Pancreas (tissue), 10 donors: Measurements from ENCODE around the gene TRPC4. TPM values are rescaled to one million over a fixed set of nuclear protein-coding genes. Genes with fewer than 3 reads are reported as not detected.

ENCODE experiments used
- ATAC-seq, 4 donors: fragments of 200-7000 bp; cut with Tn5 transposase; one replicate each; pipeline versions ENCODE4 v1.8.0 to v1.9.1; 2020; ENCODE audit warnings: mild to moderate bottlenecking in 4 of 4, moderate library complexity in 4 of 4
- DNase-seq, 6 donors: peaks; one replicate each; pipeline ENCODE4 v3.0.0-alpha.2; 2020
- FAIRE-seq: peaks from 2 replicates; lab custom pipeline; 2012; peaks lifted over from hg19 to GRCh38; lab: Jason Lieb, UNC
- H3K27ac ChIP-seq, 4 donors: fragments of 200-600 bp; sonication (generic); 1 replicate in 3 of 4; 2 replicates in 1 of 4; pipeline versions ENCODE4 v1.5.0 to v1.8.0; 2020
- H3K27me3 ChIP-seq, 4 donors: fragments of 200-600 bp; one replicate each; pipeline ENCODE4 v1.8.0; 2021
- H3K36me3 ChIP-seq, 3 donors: fragments of 200-600 bp; sonication (generic) in 1 of 3; one replicate each; pipeline versions ENCODE4 v1.5.0 to v1.8.0; 2020 to 2021
- H3K4me1 ChIP-seq, 3 donors: fragments of 200-600 bp; one replicate each; pipeline ENCODE4 v1.8.0; 2021
- H3K4me3 ChIP-seq, 4 donors: fragments of 200-600 bp; sonication (generic) in 2 of 4; one replicate each; pipeline versions ENCODE4 v1.5.0 to v1.8.0; 2020 to 2021
- H3K9me3 ChIP-seq, 4 donors: fragments of 200-600 bp; one replicate each; pipeline ENCODE4 v1.8.0; 2021
- WGBS, 2 donors: extraction: QIAGEN DNeasy Blood & Tissue Kit; methylation state at CpG; one replicate each; pipeline ENCODE4 v1.1.7; 2013; 5-methylcytosine and 5-hydroxymethylcytosine counted together
- intact Hi-C, 3 donors: fragments of 100-400 bp; cut with DNase I; formaldehyde crosslinking; loops; one replicate each; pipeline versions ENCODE4 v1.11.1 to v1.14.2; 2022
- polyA plus RNA-seq, 2 donors: library from polyadenylated mRNA; stranded (reverse); fragments of 200-250 nt; gene quantifications; one replicate each; pipeline ENCODE4 v1.2.3, GENCODE V29; 2013
- total RNA-seq, 6 donors: library from RNA; stranded (reverse); fragmentation: NEBNext Ultra II Directional in 4 of 6; extraction: Animal tissue kit (Norgen Biotek cat#: 25700) in 4 of 6; gene quantifications; one replicate each; pipeline versions ENCODE4 v1.2.1 to v1.2.4, GENCODE V29; 2021 to 2023
- TF ChIP-seq, protein P1 (sequence below), 4 donors: fragments of 200-600 bp; sonication (generic) in 3 of 4; IDR thresholded peaks; one replicate each; pipeline versions ENCODE4 v1.5.0 to v1.8.0; 2021; ENCODE audit warnings: antibody characterized with exemption in 4 of 4
- donor health status: healthy with polysubstance abuse.
- donor health status: DM: no; HTN: no; CAD: no; lungs with moderate emphysema.
- donor health status: DM: no; HTN: no; CAD: no.
- donor health status: control.
- donor health status: control.
- donor health status: Bipolar disorder and iron deficiency.
- donor health status: DM: yes; HTN: yes; CAD: no.
- donor health status: DM: no; HTN: no; CAD: no.
- donor health status: DM: no; HTN: no; CAD: no.
- donor health status: DM: yes; HTN: yes; CAD: no.

The TRPC4 gene
- total and polyA plus RNA-seq, 8 donors, result 0.32 to 1.7 (median 0.62) TPM

DNA sequence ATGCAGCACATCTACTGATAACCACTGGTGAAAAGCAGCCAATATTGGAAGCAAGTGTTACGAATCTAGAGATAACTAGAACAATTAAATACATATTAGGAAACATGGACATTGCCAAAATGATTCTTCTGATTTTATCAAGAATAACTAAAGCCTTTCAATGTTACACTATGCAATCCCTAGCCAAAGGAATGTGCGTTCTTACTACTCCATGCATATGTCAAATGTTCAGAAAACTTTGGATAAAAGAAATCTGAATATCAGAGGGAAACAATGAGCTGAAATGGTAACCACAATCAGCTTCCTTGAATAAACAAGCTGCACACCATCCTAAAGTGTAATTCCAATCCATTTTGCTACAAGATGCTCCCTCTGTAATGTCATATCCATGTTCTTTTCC, 270.1 kb downstream of the TRPC4 start:
- ATAC-seq (no peak), DNase-seq (no peak), FAIRE-seq (no peak)
- no peaks in the 10 kb centered on the region for H3K27me3 ChIP-seq
- 45 to 50% methylated on average over 2 of the region's 2 CpGs for WGBS, 2 donors
- intact Hi-C loops, result no loop called here
- no peaks in the 10 kb centered on the region for H3K9me3 ChIP-seq
- TF ChIP-seq, protein P1, sequence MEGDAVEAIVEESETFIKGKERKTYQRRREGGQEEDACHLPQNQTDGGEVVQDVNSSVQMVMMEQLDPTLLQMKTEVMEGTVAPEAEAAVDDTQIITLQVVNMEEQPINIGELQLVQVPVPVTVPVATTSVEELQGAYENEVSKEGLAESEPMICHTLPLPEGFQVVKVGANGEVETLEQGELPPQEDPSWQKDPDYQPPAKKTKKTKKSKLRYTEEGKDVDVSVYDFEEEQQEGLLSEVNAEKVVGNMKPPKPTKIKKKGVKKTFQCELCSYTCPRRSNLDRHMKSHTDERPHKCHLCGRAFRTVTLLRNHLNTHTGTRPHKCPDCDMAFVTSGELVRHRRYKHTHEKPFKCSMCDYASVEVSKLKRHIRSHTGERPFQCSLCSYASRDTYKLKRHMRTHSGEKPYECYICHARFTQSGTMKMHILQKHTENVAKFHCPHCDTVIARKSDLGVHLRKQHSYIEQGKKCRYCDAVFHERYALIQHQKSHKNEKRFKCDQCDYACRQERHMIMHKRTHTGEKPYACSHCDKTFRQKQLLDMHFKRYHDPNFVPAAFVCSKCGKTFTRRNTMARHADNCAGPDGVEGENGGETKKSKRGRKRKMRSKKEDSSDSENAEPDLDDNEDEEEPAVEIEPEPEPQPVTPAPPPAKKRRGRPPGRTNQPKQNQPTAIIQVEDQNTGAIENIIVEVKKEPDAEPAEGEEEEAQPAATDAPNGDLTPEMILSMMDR (IDR thresholded peaks at IDR 0.05), result no peak
- no peak overlapping the region for H3K27ac ChIP-seq
- H3K36me3 ChIP-seq, result no peaks in the 10 kb centered on the region
- no peaks in the 10 kb centered on the region for H3K4me1 ChIP-seq
- H3K4me3 ChIP-seq, result no peak overlapping the region

DNA sequence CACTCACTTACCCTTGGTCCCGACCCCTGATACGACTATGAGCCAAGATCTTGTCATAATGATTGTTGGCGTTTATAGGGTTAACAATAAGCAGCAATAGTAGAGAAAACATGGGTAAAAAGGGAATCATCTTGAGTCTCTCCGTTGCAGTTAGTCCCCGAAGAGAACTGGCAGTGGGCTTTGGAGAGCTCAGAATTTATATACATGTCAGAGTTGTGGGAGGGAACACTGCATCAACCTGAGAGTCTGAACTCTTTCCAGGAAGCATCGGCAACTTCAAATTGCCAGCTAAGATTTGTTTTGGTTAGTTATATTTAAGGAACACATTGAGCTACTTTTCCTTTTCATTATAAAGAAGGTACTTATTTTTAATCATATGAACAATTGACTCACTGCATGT, 271.0 kb downstream of the TRPC4 start, which contains the start of gene POSTN:
Gene POSTN, minus strand, starts transcription at position 172 of the 400 bp plus-strand sequence. Its CDS starts 42 bp downstream, at position 130.
- WGBS, 2 donors, result 29 to 32% methylated on average over 6 of the region's 6 CpGs
- intact Hi-C loops, result no loop called here
- TF ChIP-seq, protein P1 (IDR thresholded peaks at IDR 0.05), result no peak
- no peak for FAIRE-seq
- Histone ChIP-seq H3K4me3 (no peak within 1 kb of the TSS), H3K27me3 (peaks cover 0 to under 1% (median 0%) of the 10 kb centered on the region in 4 donors), H3K4me1 (no peaks in the 10 kb centered on the region), H3K36me3 (no peaks in the 10 kb centered on the region), H3K27ac (no peak within 1 kb of the TSS), H3K9me3 (no peaks in the 10 kb centered on the region)
- ATAC-seq, result no peak
- no peak for DNase-seq

DNA sequence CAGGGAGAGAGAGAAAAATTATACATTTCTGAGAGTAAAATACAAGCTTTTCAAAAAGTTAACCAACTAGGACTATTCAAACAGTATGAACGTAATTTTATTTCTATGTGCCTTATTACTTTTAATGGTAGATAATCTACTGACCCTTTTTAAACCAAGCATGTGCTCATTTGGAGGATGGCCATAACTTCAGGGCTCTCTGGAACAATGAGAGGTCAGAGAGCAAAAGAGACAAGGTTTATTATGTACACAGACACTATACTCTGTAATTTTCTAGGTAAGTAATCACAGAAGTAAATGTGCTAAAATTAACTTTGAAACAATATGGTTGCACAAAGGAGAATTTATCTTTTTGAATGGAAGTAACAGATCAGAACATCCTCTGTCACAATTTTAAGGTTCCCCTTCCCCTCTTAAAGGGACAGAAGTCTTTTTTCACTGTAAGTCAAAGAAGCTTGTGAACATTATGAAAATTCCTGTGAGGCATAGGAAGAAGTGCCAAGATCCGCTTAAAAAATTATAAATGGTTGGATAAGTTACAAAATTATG, 272.0 kb downstream of the TRPC4 start:
- TF ChIP-seq, protein P1 (IDR thresholded peaks at IDR 0.05), result no peak
- Histone ChIP-seq H3K4me1 (no peaks in the 10 kb centered on the region), H3K9me3 (no peaks in the 10 kb centered on the region), H3K36me3 (no peaks in the 10 kb centered on the region), H3K27me3 (peaks cover 0 to 3% (median 0%) of the 10 kb centered on the region in 4 donors), H3K4me3 (no peak overlapping the region), H3K27ac (no peak overlapping the region)
- no peak for DNase-seq
- intact Hi-C loops, result no loop called here
- ATAC-seq, result no peak
- FAIRE-seq, result no peak
- WGBS, 2 donors, result 44 to 59% methylated on average over 2 of the region's 2 CpGs

DNA sequence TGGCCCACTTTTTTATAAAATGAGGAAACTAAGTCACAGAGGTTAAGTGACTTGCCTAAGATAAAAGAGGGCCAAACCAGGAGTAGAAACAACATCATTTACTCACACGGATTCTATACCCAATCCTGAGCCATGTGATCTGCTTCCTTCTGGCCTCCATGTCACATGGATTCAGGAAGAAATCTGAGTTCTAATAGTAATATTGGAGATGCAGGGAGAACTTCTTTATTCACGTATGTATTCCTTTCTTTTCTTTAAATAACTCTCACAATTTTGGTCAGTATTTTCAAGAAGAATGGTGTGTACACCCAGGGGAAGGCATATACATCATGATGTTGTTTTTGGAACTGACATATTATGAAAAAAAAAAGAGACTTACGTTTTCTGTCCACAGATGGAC, 272.8 kb downstream of the TRPC4 start:
- Histone ChIP-seq H3K9me3 (no peaks in the 10 kb centered on the region), H3K27me3 (peaks cover 0 to 3% (median 0%) of the 10 kb centered on the region in 4 donors), H3K27ac (no peak overlapping the region), H3K4me1 (no peaks in the 10 kb centered on the region), H3K36me3 (no peaks in the 10 kb centered on the region), H3K4me3 (no peak overlapping the region)
- ATAC-seq (no peak), FAIRE-seq (no peak), DNase-seq (no peak)
- 38 to 52% methylated on average over 3 of the region's 3 CpGs for WGBS, 2 donors
- intact Hi-C loops, result no loop called here
- TF ChIP-seq, protein P1 (IDR thresholded peaks at IDR 0.05), result no peak

DNA sequence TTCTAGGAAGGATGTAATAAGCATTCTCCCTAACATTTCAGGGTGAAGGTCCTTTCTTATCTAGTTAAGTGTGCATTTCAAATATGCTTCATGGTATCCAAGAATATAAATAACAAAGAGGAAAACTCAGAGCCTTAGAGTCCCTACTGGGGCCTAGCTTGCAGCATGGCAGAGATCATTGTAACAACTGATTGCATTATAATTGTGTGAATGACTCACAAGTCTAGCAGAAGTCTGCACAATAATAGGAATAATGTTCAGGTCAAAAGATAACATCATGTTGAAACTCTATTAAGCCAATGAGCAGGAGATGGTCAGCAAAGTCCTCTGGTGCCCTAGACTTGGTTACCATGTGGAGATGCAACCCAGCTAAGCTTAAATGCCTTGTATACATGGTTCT, 274.4 kb downstream of the TRPC4 start:
- FAIRE-seq (no peak), DNase-seq (no peak), ATAC-seq (no peak)
- H3K4me3 ChIP-seq, result no peak overlapping the region
- H3K27ac ChIP-seq, result no peak overlapping the region
- H3K4me1 ChIP-seq, result no peaks in the 10 kb centered on the region
- H3K36me3 ChIP-seq, result no peaks in the 10 kb centered on the region
- peaks cover 0 to 3% (median 0%) of the 10 kb centered on the region in 4 donors for H3K27me3 ChIP-seq
- intact Hi-C loops, result no loop called here
- no peaks in the 10 kb centered on the region for H3K9me3 ChIP-seq
- TF ChIP-seq, protein P1 (IDR thresholded peaks at IDR 0.05), result no peak
